GM18870 (cell line): ENCODE results near the gene CAB39L.
"Not testable (repeated sequence)": the region's sequence is repeated elsewhere in the genome, so short reads cannot be mapped to it uniquely, and the experiment has no call there.

ENCODE experiments used
- ATAC-seq: cut with Tn5 transposase; IDR thresholded peaks from one replicate; pipeline ENCODE4 v1.9.1; 2021; ENCODE audit warnings: moderate library complexity; ENCODE audit not compliant: unreplicated experiment

The CAB39L gene

DNA sequence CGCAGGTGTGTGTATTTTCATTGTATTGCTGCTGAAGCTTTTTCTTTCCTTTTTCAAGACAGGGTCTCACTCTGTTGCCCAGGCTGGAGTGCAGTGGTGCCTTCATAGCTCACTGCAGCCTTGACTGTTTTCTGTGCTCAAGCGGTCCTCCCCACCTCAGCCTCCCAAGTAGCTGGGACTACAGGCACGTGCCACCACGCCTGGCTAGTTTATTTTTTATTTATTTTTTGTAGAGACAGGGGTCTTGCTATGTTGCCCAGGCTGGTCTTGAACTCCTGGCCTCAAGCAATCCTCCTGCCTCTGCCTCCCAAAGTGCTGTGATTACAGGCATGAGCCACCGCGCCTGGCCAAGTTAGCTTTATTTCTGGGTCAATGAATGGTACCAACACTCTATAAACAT is 149.1 kb downstream of the CAB39L start:
- ATAC-seq, result not testable (repeated sequence)

GRCh38 chr13:49292742-49293486 is 150.9 kb downstream of the CAB39L start:
- no peak for ATAC-seq

DNA sequence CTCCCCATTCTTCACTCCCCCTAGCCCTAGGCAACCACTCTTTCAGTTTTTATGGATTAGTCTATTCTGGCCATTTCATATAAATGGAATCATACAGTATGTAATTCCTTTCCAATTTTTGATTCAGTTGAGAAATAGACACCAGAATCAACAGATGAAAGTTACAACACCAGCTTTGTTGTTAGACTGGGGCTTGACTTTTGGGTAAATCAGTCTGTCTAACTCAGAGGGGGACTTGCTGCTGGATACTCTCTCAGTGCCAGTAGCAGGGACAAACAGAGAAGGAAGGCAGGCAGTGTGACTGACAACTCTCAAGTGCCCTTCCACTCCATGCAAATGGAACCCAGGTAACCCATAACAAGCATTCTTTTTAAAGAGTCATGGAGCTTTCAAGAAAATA is 155.4 kb downstream of the CAB39L start:
- no peak for ATAC-seq

DNA sequence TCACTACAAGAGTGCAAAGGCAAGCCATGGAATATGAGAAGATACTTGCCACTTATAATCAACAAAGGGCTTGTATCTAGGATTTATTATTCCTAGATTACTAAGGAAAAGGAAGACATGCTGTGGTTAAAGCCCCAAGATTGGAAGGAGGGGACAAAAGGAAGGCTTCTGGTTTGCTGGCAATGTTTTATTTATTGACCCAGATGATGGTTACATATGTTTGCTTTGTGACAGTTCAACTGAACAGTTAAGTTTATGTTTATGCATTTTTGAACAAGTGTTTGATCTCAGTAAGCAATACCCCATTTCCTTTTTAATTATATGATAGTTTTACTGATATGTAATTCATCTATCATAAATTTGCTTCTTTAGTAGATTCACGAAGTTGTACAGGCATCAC is 155.9 kb downstream of the CAB39L start:
- no peak for ATAC-seq

- ATAC-seq, result no peak
Observed at GRCh38 chr13:49279885-49280284, 164.0 kb downstream of the CAB39L start.

DNA sequence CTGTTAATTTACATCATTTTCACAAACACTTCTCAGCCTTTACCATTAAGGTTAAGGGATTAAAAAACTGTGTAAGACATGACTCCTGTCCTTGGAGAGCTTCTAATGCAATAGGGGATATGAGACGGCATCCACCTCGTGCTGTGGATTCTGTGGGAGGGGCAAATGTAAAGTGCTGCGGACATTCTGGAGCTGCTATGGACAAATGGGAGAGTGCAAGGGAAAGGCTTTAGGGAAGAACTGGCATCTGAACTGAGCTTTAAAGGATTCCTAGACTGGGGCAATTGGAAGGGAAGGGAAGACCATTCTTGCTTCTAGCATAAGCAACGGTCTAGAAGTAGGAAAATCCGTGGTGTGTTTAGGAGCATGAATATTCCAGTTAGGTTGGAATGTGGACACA is 164.8 kb downstream of the CAB39L start:
- ATAC-seq, result no peak

DNA sequence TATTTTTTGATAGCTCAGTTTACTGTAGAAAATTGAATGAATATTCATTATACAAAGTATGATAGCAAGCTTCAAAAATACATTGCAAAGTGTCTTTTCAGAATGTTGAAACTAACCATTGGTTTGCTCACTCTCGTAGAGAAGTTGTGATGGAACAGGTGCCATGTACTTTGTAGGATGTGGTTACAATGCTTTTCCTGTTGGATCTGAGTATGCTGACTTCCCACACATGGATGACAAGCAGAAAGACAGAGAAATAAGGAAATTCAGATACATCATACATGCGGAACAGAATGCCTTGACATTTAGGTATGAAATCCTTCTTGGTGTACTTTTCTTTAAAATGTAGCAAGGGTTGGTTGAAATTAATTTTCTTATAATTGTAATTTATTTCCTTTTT is 165.7 kb downstream of the CAB39L start:
- ATAC-seq, result no peak

GRCh38 chr13:49272296-49272695 is 171.6 kb downstream of the CAB39L start:
- ATAC-seq, result no peak

- no peak for ATAC-seq
Observed at GRCh38 chr13:49271264-49271663, 172.6 kb downstream of the CAB39L start.

DNA sequence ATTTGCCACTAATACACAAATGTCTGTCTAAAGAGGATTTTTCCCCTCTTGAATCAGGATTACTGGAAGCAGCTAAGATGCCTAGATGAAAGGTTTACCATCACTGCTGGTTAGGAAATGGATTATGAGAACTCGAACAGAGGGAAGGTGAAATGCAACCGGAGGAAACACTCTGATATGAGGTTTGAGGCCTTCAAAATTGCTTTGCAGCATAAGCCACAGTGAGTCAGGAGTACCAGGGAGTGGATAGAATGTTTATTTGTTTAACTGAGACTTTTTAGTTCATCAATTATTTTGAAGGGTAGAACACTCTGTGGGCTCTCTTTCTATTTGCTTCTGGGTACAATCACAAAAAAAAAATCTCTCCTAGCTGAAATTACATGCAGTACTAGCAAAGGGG is 178.0 kb downstream of the CAB39L start:
- ATAC-seq, result no peak

- ATAC-seq, result no peak
Observed at GRCh38 chr13:49262634-49263033, 181.2 kb downstream of the CAB39L start.

GRCh38 chr13:49259586-49259985 is 184.3 kb downstream of the CAB39L start:
- no peak for ATAC-seq
